ENCODE measurements around the gene SLC66A1. TPM values are rescaled to one million over a fixed set of nuclear protein-coding genes. Genes with fewer than 3 reads are reported as not detected.

The SLC66A1 gene
- total RNA-seq, 1 donor from 2014 or later: 18.8 TPM

GRCh38 chr1:19327736-19328135, 15.6 kb downstream of the SLC66A1 start:
- Mint-ChIP-seq H3K27ac (ENCODE audit: unreplicated experiment) (peak overlapping the region; percentile 41), H3K36me3 (ENCODE audit: low read depth) (peaks cover 6% of the 10 kb centered on the region), H3K27me3 (ENCODE audit: low read depth) (no peaks in the 10 kb centered on the region), H3K4me3 (ENCODE audit: unreplicated experiment) (no peak overlapping the region), H3K4me1 (ENCODE audit: low read depth) (no peaks in the 10 kb centered on the region), H3K9me3 (ENCODE audit: low read depth) (no peaks in the 10 kb centered on the region)
- no peak for DNase-seq (ENCODE audit: low spot score)
- no peak for TF ChIP-seq CTCF (IDR thresholded peaks at IDR 0.05)

GRCh38 chr1:19328486-19328885, 16.4 kb downstream of the SLC66A1 start:
- no peak for TF ChIP-seq CTCF (IDR thresholded peaks at IDR 0.05)
- Mint-ChIP-seq H3K4me3 (ENCODE audit: unreplicated experiment) (no peak overlapping the region), H3K9me3 (ENCODE audit: low read depth) (no peaks in the 10 kb centered on the region), H3K27me3 (ENCODE audit: low read depth) (no peaks in the 10 kb centered on the region), H3K36me3 (ENCODE audit: low read depth) (peaks cover 3% of the 10 kb centered on the region), H3K27ac (ENCODE audit: unreplicated experiment) (peak overlapping the region; percentile 1), H3K4me1 (ENCODE audit: low read depth) (no peaks in the 10 kb centered on the region)
- no peak for DNase-seq (ENCODE audit: low spot score)

- Mint-ChIP-seq H3K27me3 (ENCODE audit: low read depth) (no peaks in the 10 kb centered on the region), H3K27ac (ENCODE audit: unreplicated experiment) (no peak overlapping the region), H3K36me3 (ENCODE audit: low read depth) (peaks cover 3% of the 10 kb centered on the region), H3K4me3 (ENCODE audit: unreplicated experiment) (no peak overlapping the region), H3K9me3 (ENCODE audit: low read depth) (no peaks in the 10 kb centered on the region), H3K4me1 (ENCODE audit: low read depth) (no peaks in the 10 kb centered on the region)
- no peak for TF ChIP-seq CTCF (IDR thresholded peaks at IDR 0.05)
- no peak for DNase-seq (ENCODE audit: low spot score)
These were observed 17.1 kb downstream of the SLC66A1 start for GRCh38 chr1:19329188-19329587.

- Mint-ChIP-seq H3K27me3 (ENCODE audit: low read depth) (no peaks in the 10 kb centered on the region), H3K4me3 (ENCODE audit: unreplicated experiment) (no peak overlapping the region), H3K27ac (ENCODE audit: unreplicated experiment) (no peak overlapping the region), H3K4me1 (ENCODE audit: low read depth) (no peaks in the 10 kb centered on the region), H3K9me3 (ENCODE audit: low read depth) (no peaks in the 10 kb centered on the region), H3K36me3 (ENCODE audit: low read depth) (peaks cover 2% of the 10 kb centered on the region)
- TF ChIP-seq CTCF (IDR thresholded peaks at IDR 0.05): no peak
- no peak for DNase-seq (ENCODE audit: low spot score)
These were observed 17.5 kb downstream of the SLC66A1 start for GRCh38 chr1:19329611-19330010.

- no peak for TF ChIP-seq CTCF (IDR thresholded peaks at IDR 0.05)
- Mint-ChIP-seq H3K27ac (ENCODE audit: unreplicated experiment) (no peak overlapping the region), H3K4me3 (ENCODE audit: unreplicated experiment) (no peak overlapping the region), H3K4me1 (ENCODE audit: low read depth) (no peaks in the 10 kb centered on the region), H3K27me3 (ENCODE audit: low read depth) (no peaks in the 10 kb centered on the region), H3K36me3 (ENCODE audit: low read depth) (peaks cover 2% of the 10 kb centered on the region), H3K9me3 (ENCODE audit: low read depth) (no peaks in the 10 kb centered on the region)
- DNase-seq (ENCODE audit: low spot score): no peak
These were observed 18.5 kb downstream of the SLC66A1 start for GRCh38 chr1:19330449-19331135.
